H9 (cell line): ENCODE measurements around the gene SEC23A. TPM values are rescaled to one million over a fixed set of nuclear protein-coding genes. Genes with fewer than 3 reads are reported as not detected.
A peak's percentile ranks its signal among the peaks of the same experiment; 100 is the strongest.

ENCODE experiments used
- DNase-seq: peaks from one replicate; pipeline ENCODE4 v3.0.0-alpha.2; 2017
- H2AFZ ChIP-seq: one replicate; pipeline ENCODE4 v1.6.1; 2013; ENCODE audit warnings: mild to moderate bottlenecking, low read length, control low read depth, moderate library complexity
- H2AK5ac ChIP-seq: 2 replicates; pipeline ENCODE4 v1.6.1; 2013; ENCODE audit warnings: low read length, control low read depth, mixed read lengths; ENCODE audit not compliant: insufficient read length
- H2BK120ac ChIP-seq: one replicate; pipeline ENCODE4 v1.6.1; 2013; ENCODE audit warnings: low read depth, mild to moderate bottlenecking, low read length, control low read depth, inconsistent platforms; ENCODE audit not compliant: poor library complexity, severe bottlenecking
- H2BK12ac ChIP-seq: 2 replicates; pipeline ENCODE4 v1.6.1; 2013; ENCODE audit warnings: low read length, control low read depth, mixed read lengths, low read depth; ENCODE audit not compliant: insufficient read length
- H2BK15ac ChIP-seq: 2 replicates; pipeline ENCODE4 v1.6.1; 2013; ENCODE audit warnings: low read depth, low read length, control low read depth
- H2BK20ac ChIP-seq: one replicate; pipeline ENCODE4 v1.6.1; 2013; ENCODE audit warnings: low read depth, mild to moderate bottlenecking, low read length, control low read depth, inconsistent platforms; ENCODE audit not compliant: poor library complexity, severe bottlenecking
- H2BK5ac ChIP-seq: 2 replicates; pipeline ENCODE4 v1.6.1; 2013; ENCODE audit warnings: low read length, control low read depth, mixed read lengths; ENCODE audit not compliant: insufficient read length
- H3K14ac ChIP-seq: 2 replicates; pipeline ENCODE4 v1.6.1; 2013; ENCODE audit warnings: low read length, control low read depth; ENCODE audit not compliant: insufficient read depth
- H3K18ac ChIP-seq: 2 replicates; pipeline ENCODE4 v1.6.1; 2013; ENCODE audit warnings: low read depth, mild to moderate bottlenecking, mixed read lengths, low read length, control low read depth; ENCODE audit not compliant: insufficient read length
- H3K23ac ChIP-seq: 2 replicates; pipeline ENCODE4 v1.6.1; 2013; ENCODE audit warnings: low read length, control low read depth, mixed read lengths, low read depth; ENCODE audit not compliant: insufficient read length
- H3K23me2 ChIP-seq: 2 replicates; pipeline ENCODE4 v1.6.1; 2013; ENCODE audit warnings: low read depth, mild to moderate bottlenecking, mixed read lengths, low read length, control low read depth; ENCODE audit not compliant: insufficient read length, poor library complexity, severe bottlenecking
- H3K27ac ChIP-seq: 2 replicates; pipeline ENCODE4 v1.5.1; 2013; ENCODE audit warnings: low read length, control low read depth, mixed read lengths, low read depth; ENCODE audit not compliant: insufficient read length
- H3K27me3 ChIP-seq: 2 replicates; pipeline ENCODE4 v1.6.1; 2013; ENCODE audit warnings: low read length, control low read depth, inconsistent platforms; ENCODE audit not compliant: insufficient read depth
- H3K4ac ChIP-seq: 2 replicates; pipeline ENCODE4 v1.6.1; 2013; ENCODE audit warnings: low read depth, mild to moderate bottlenecking, control low read depth, inconsistent platforms, low read length, moderate library complexity
- H3K4me1 ChIP-seq: 2 replicates; pipeline ENCODE4 v1.6.1; 2013; ENCODE audit warnings: low read length, control low read depth, inconsistent platforms; ENCODE audit not compliant: insufficient read depth
- H3K4me2 ChIP-seq: 2 replicates; pipeline ENCODE4 v1.6.1; 2013; ENCODE audit warnings: low read length, control low read depth, mixed read lengths; ENCODE audit not compliant: insufficient read length, insufficient read depth
- H3K56ac ChIP-seq: 2 replicates; pipeline ENCODE4 v1.6.1; 2013; ENCODE audit warnings: low read depth, mild to moderate bottlenecking, mixed read lengths, low read length, control low read depth; ENCODE audit not compliant: insufficient read length
- H3K79me1 ChIP-seq: 2 replicates; pipeline ENCODE4 v1.6.1; 2013; ENCODE audit warnings: low read depth, mild to moderate bottlenecking, moderate library complexity, low read length, control low read depth, inconsistent platforms; ENCODE audit not compliant: insufficient read depth, poor library complexity, severe bottlenecking
- H3K79me2 ChIP-seq: 2 replicates; pipeline ENCODE4 v1.6.1; 2013; ENCODE audit warnings: low read length, control low read depth, inconsistent platforms; ENCODE audit not compliant: insufficient read depth
- H3K9ac ChIP-seq: 2 replicates; pipeline ENCODE4 v1.6.1; 2013; ENCODE audit warnings: low read length, control low read depth, mixed read lengths; ENCODE audit not compliant: insufficient read length; ENCODE audit errors: extremely low read depth
- H3K9me3 ChIP-seq: one replicate; pipeline ENCODE4 v1.6.1; 2013; ENCODE audit warnings: low read depth, low read length, inconsistent platforms; ENCODE audit not compliant: control insufficient read depth
- H3T11ph ChIP-seq: one replicate; pipeline ENCODE4 v1.6.1; 2013; ENCODE audit warnings: mild to moderate bottlenecking, low read length, control low read depth, inconsistent platforms
- H4K20me1 ChIP-seq: one replicate; pipeline ENCODE4 v1.6.1; 2013; ENCODE audit not compliant: control insufficient read depth, insufficient read length, insufficient read depth
- H4K5ac ChIP-seq: 2 replicates; pipeline ENCODE4 v1.6.1; 2013; ENCODE audit warnings: low read depth, mild to moderate bottlenecking, mixed read lengths, low read length, control low read depth; ENCODE audit not compliant: insufficient read length
- H4K8ac ChIP-seq: replicated peaks from 2 replicates; pipeline ENCODE4 v1.6.1; 2013; ENCODE audit warnings: low read length, control low read depth, mixed read lengths, low read depth; ENCODE audit not compliant: insufficient read length
- H4K91ac ChIP-seq: 2 replicates; pipeline ENCODE4 v1.6.1; 2013; ENCODE audit warnings: low read depth, mild to moderate bottlenecking, moderate library complexity, mixed read lengths, low read length, control low read depth; ENCODE audit not compliant: insufficient read length
- H3K27ac Mint-ChIP-seq, 3 experiments: 2 replicates in 2 of 3; 3 replicates in 1 of 3; pipeline ENCODE4 v1.8.0; 2020 to 2021; ENCODE audit warnings: mixed read lengths in 3 of 3, mild to moderate bottlenecking in 1 of 3, moderate library complexity in 1 of 3
- H3K27me3 Mint-ChIP-seq: 2 replicates; pipeline ENCODE4 v1.8.0; 2021; ENCODE audit warnings: low read depth, mild to moderate bottlenecking, moderate library complexity, mixed read lengths
- H3K36me3 Mint-ChIP-seq, 3 experiments: 2 replicates in 2 of 3; 3 replicates in 1 of 3; pipeline ENCODE4 v1.8.0; 2020 to 2021; ENCODE audit warnings: low read depth in 3 of 3, mixed read lengths in 3 of 3; ENCODE audit not compliant: insufficient read depth in 1 of 3
- H3K4me1 Mint-ChIP-seq, 2 experiments: 2 replicates each; pipeline ENCODE4 v1.8.0; 2020; ENCODE audit warnings: mixed read lengths in 2 of 2
- H3K4me3 Mint-ChIP-seq, 2 experiments: 2 replicates in 1 of 2; 3 replicates in 1 of 2; pipeline ENCODE4 v1.8.0; 2020 to 2021; ENCODE audit warnings: mild to moderate bottlenecking in 2 of 2, mixed read lengths in 2 of 2, moderate library complexity in 1 of 2
- H3K9me3 Mint-ChIP-seq, 2 experiments: 2 replicates in 1 of 2; 3 replicates in 1 of 2; pipeline ENCODE4 v1.8.0; 2020; ENCODE audit warnings: mild to moderate bottlenecking in 2 of 2, mixed read lengths in 2 of 2, moderate library complexity in 1 of 2
- CTCF ChIP-seq: fragments of 200-600 bp; sonication (generic); conservative IDR thresholded peaks from 3 replicates; pipeline ENCODE4 v1.8.0; 2021; ENCODE audit warnings: antibody characterized with exemption, mild to moderate bottlenecking
- WGBS: extraction: QIAGEN DNeasy Blood & Tissue Kit; methylation state at CpG from one replicate; pipeline ENCODE4 v1.1.7; 2013; ENCODE audit warnings: missing lambda C conversion rate, low lambda C conversion rate, mixed read lengths; ENCODE audit not compliant: insufficient read length; ENCODE audit errors: extremely low coverage; 5-methylcytosine and 5-hydroxymethylcytosine counted together
- total RNA-seq: library from RNA; stranded (reverse); gene quantifications from 2 replicates; pipeline ENCODE4 v1.2.1, GENCODE V29; 2021

The SEC23A gene
- total RNA-seq, 1 experiment from 2014 or later = 55.3 TPM

GRCh38 chr14:39140170-39140569 is 37.1 kb upstream of the SEC23A start:
- DNase-seq = peak; percentile 45
- no peak for TF ChIP-seq CTCF
- peak overlapping the region; percentile 11 to 83 (median 79); a peak in 5 of 7 replicates for H3K27ac Mint-ChIP-seq
- H3K9me3 Mint-ChIP-seq = peaks cover 22 to 24% of the 10 kb centered on the region in 2 experiments
- H2BK15ac ChIP-seq = no peak overlapping the region
- H2AK5ac ChIP-seq = no peak overlapping the region
- H3K23me2 ChIP-seq = no peaks in the 10 kb centered on the region
- WGBS = no CpG with 5 or more reads among the region's 3 CpGs
- no peak overlapping the region for H2BK120ac ChIP-seq
- no peaks in the 10 kb centered on the region for H3K27me3 ChIP-seq
- H3K79me1 ChIP-seq = no peaks in the 10 kb centered on the region
- peaks cover 5 to 9% of the 10 kb centered on the region in 2 experiments for H3K4me1 Mint-ChIP-seq
- no peak overlapping the region for H3K27ac ChIP-seq
- no peak overlapping the region for H3K56ac ChIP-seq
- 0 out of 2 replicates have a peak, but pooled peaks cover 2% of the 10 kb centered on the region for H3K27me3 Mint-ChIP-seq
- H3T11ph ChIP-seq = no peak overlapping the region
- no peak overlapping the region for H3K23ac ChIP-seq
- no peak overlapping the region for H3K4me2 ChIP-seq
- H3K4me3 Mint-ChIP-seq = no peak overlapping the region
- no peak overlapping the region for H2AFZ ChIP-seq
- no peak overlapping the region for H3K9ac ChIP-seq
- no peak overlapping the region for H3K18ac ChIP-seq
- no peak overlapping the region for H2BK5ac ChIP-seq
- H4K8ac ChIP-seq = no peak overlapping the region
- no peak overlapping the region for H2BK20ac ChIP-seq
- no peaks in the 10 kb centered on the region; the same call in 1 of the 2 replicates for H3K4me1 ChIP-seq
- H4K20me1 ChIP-seq = no peaks in the 10 kb centered on the region
- no peak overlapping the region for H3K4ac ChIP-seq
- peaks cover 30 to 64% (median 64%) of the 10 kb centered on the region in 3 experiments for H3K36me3 Mint-ChIP-seq
- no peaks in the 10 kb centered on the region for H3K79me2 ChIP-seq
- no peaks in the 10 kb centered on the region for H3K9me3 ChIP-seq
- no peak overlapping the region for H4K5ac ChIP-seq
- H2BK12ac ChIP-seq = no peak overlapping the region
- no peak overlapping the region for H3K14ac ChIP-seq
- H4K91ac ChIP-seq = no peak overlapping the region
